ENCODE measurements around the gene C12orf60. TPM values are rescaled to one million over a fixed set of nuclear protein-coding genes. Genes with fewer than 3 reads are reported as not detected.

C12orf60 gene
- total RNA-seq, 1 donor from 2014 or later: 0.17 TPM

DNA sequence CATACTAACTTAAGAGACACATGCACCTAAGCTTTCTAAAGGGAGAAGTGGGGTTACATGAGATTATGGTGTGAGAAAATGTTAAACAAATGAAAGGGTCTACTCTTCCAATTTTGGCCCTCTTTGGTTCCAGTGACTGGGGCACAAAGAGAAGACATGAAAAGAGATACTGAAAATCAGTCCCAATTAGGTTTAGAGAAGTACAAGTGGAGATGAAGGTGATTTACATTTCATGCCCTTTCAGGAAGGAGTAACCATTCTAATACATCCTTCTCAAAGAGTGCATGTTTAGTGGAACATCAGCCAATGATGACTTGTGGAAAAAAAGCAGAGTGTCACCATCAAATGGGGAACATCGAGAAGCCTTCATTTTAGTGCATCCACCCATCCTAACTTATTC, 67.8 kb downstream of the C12orf60 start:
- Histone ChIP-seq H3K36me3 (no peaks in the 10 kb centered on the region), H3K27ac (no peak overlapping the region), H3K9me3 (no peaks in the 10 kb centered on the region), H3K4me3 (no peak overlapping the region), H3K27me3 (no peaks in the 10 kb centered on the region), H3K4me1 (no peaks in the 10 kb centered on the region)
- intact Hi-C loops (cut with DNase I): no loop called here
- TF ChIP-seq CTCF (IDR thresholded peaks at IDR 0.05): no peak
- ATAC-seq (no peak), DNase-seq (no peak)

DNA sequence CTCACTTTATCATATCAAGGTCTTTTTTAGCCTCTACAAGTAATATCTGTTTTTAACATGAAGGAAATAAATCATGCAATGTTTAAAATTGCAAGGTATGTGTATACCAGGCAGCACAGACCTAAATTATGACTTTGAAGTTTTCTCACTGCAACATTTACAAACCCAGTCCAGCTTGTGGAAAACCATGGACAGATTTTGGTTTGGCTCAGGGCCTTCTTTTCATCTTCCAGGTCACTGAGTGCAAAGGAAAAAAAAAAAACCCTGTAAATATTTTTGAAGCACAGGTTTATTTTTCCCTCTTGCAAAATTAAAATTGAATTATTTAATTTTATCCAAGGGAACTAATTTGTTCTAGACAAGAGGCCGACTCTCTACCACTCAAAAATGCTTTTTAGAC, 68.4 kb downstream of the C12orf60 start:
- no peak for ATAC-seq
- Histone ChIP-seq H3K36me3 (no peaks in the 10 kb centered on the region), H3K4me1 (no peaks in the 10 kb centered on the region), H3K4me3 (no peak overlapping the region), H3K27me3 (no peaks in the 10 kb centered on the region), H3K9me3 (no peaks in the 10 kb centered on the region), H3K27ac (no peak overlapping the region)
- no peak for TF ChIP-seq CTCF (IDR thresholded peaks at IDR 0.05)
- no peak for DNase-seq
- intact Hi-C loops (cut with DNase I): no loop called here

DNA sequence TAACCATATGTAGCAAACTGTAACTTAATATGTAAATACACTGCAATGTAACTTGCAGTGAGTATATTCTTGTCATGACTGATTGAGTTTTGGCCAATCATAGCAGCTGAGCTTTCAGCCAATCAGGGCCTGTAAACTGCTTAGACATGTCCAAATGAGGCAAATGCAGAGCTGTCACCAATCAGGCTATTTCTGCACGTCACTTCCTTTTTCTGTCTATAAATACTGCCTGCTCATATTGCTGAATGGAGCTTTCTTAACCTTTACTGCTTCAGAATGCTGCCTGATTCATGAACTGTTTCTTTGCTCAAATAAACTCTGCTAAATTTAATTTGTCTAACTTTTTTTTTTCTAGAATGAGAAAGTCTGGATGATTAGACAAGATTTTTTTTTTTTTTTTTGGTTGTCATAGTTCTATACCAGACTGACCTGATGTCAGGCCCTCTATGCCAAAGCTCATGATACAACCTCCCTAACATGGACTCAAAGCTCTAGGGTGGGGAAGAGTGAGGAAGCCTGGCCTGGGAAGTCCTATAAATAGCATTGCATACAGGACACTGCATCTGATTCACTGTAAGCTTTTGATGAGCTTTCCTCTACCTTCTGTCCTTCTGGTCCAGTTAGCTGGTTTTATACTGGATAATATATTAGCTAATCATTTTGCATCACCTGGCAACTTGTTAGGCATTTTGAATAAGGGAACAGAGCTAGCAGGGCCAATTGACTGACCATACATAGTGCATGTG, 70.1 kb downstream of the C12orf60 start:
- Histone ChIP-seq H3K27me3 (no peaks in the 10 kb centered on the region), H3K4me3 (no peak overlapping the region), H3K36me3 (no peaks in the 10 kb centered on the region), H3K4me1 (no peaks in the 10 kb centered on the region), H3K27ac (no peak overlapping the region), H3K9me3 (no peaks in the 10 kb centered on the region)
- no peak for ATAC-seq
- DNase-seq: no peak
- no peak for TF ChIP-seq CTCF (IDR thresholded peaks at IDR 0.05)
- intact Hi-C loops (cut with DNase I): no loop called here

Other genes starting within 250 kb of the C12orf60 start
- gene PLBD1, start 235.8 kb upstream of the C12orf60 start, total RNA-seq: 49.3 TPM
- gene GUCY2C, start 107.1 kb upstream of the C12orf60 start, total RNA-seq: not detected
- 49.3 TPM for gene WBP11, start 192 bp upstream of the C12orf60 start, total RNA-seq
- 1.9 TPM for gene SMCO3, start 10.5 kb downstream of the C12orf60 start, total RNA-seq
- gene ART4, start 39.9 kb downstream of the C12orf60 start, total RNA-seq: 5.7 TPM
- gene MGP, start 82.2 kb downstream of the C12orf60 start, total RNA-seq: 472 TPM
- gene ERP27, start 134.9 kb downstream of the C12orf60 start, total RNA-seq: 9.7 TPM
- 228 TPM for gene ARHGDIB, start 157.9 kb downstream of the C12orf60 start, total RNA-seq
- not detected for gene PDE6H, start 169.4 kb downstream of the C12orf60 start, total RNA-seq

All from upper lobe of right lung (tissue), 1 donor.